Hepatocyte (in vitro differentiated cells): Measurements from ENCODE around the gene KRT85. TPM values are rescaled to one million over a fixed set of nuclear protein-coding genes. Genes with fewer than 3 reads are reported as not detected.

Experiments
- DNase-seq: peaks from one replicate; pipeline ENCODE4 v3.0.0-alpha.2; 2016; ENCODE audit warnings: low spot score
- H2AFZ ChIP-seq: fragments of 200-600 bp; sonication (generic); 2 replicates; pipeline ENCODE4 v1.6.0; 2016; ENCODE audit warnings: antibody characterized with exemption, mild to moderate bottlenecking
- H3K27ac ChIP-seq: fragments of 200-600 bp; sonication (generic); 2 replicates; pipeline ENCODE4 v1.5.1; 2016; ENCODE audit warnings: mild to moderate bottlenecking
- H3K27me3 ChIP-seq: fragments of 200-600 bp; sonication (generic); 2 replicates; pipeline ENCODE4 v1.6.1; 2016
- H3K36me3 ChIP-seq: fragments of 200-600 bp; sonication (generic); replicated peaks from 2 replicates; pipeline ENCODE4 v1.5.1; 2016; ENCODE audit warnings: low read depth; ENCODE audit not compliant: insufficient read depth
- H3K4me1 ChIP-seq: fragments of 200-600 bp; sonication (generic); 2 replicates; pipeline ENCODE4 v1.5.1; 2016; ENCODE audit warnings: mild to moderate bottlenecking, moderate library complexity; ENCODE audit not compliant: insufficient read depth
- H3K4me2 ChIP-seq: fragments of 200-600 bp; sonication (generic); 2 replicates; pipeline ENCODE4 v1.6.0; 2016
- H3K4me3 ChIP-seq: fragments of 200-600 bp; sonication (generic); 2 replicates; pipeline ENCODE4 v1.5.1; 2016; ENCODE audit warnings: mild to moderate bottlenecking
- H3K79me2 ChIP-seq: fragments of 200-600 bp; sonication (generic); 2 replicates; pipeline ENCODE4 v1.6.0; 2017; ENCODE audit warnings: mild to moderate bottlenecking
- H3K9me2 ChIP-seq: fragments of 200-600 bp; sonication (generic); replicated peaks from 2 replicates; pipeline ENCODE4 v1.6.0; 2017; ENCODE audit warnings: mild to moderate bottlenecking; ENCODE audit not compliant: insufficient read depth
- H3K9me3 ChIP-seq: fragments of 200-600 bp; sonication (generic); 2 replicates; pipeline ENCODE4 v1.5.1; 2016; ENCODE audit warnings: low read depth, mild to moderate bottlenecking
- H4K20me1 ChIP-seq: fragments of 200-600 bp; sonication (generic); 2 replicates; pipeline ENCODE4 v1.6.0; 2016; ENCODE audit warnings: mild to moderate bottlenecking; ENCODE audit not compliant: insufficient read depth, poor library complexity, severe bottlenecking
- CTCF ChIP-seq: fragments of 200-600 bp; sonication (generic); IDR thresholded peaks from 2 replicates; pipeline ENCODE4 v1.5.1; 2016; ENCODE audit warnings: antibody characterized with exemption, mild to moderate bottlenecking; ENCODE audit not compliant: poor library complexity
- EZH2 ChIP-seq: fragments of 200-600 bp; sonication (generic); IDR thresholded peaks from 2 replicates; pipeline ENCODE4 v1.6.1; 2016; ENCODE audit warnings: antibody characterized with exemption, mild to moderate bottlenecking, borderline replicate concordance
- EZH2phosphoT487 ChIP-seq: fragments of 200-600 bp; sonication (generic); IDR thresholded peaks from one replicate; pipeline ENCODE4 v1.6.1; 2018; ENCODE audit warnings: antibody characterized with exemption, mild to moderate bottlenecking, low read depth, moderate library complexity; ENCODE audit not compliant: unreplicated experiment, severe bottlenecking
- WGBS: methylation state at CpG from one replicate; pipeline ENCODE4 v1.1.6; 2016; ENCODE audit warnings: low lambda C conversion rate; ENCODE audit errors: missing lambda C conversion rate; 5-methylcytosine and 5-hydroxymethylcytosine counted together
- polyA plus RNA-seq: library from polyadenylated mRNA; unstranded; fragments of >200 nt; fragmentation: Nextera tagmentation; extraction: Ambion mirVana; gene quantifications from 2 replicates; pipeline ENCODE4 v1.2.1, GENCODE V29; 2016
- total RNA-seq: library from RNA; depleted of rRNA; stranded (reverse); fragments of >200 nt; gene quantifications from 2 replicates; pipeline ENCODE4 v1.2.3, GENCODE V29; 2014

Gene KRT85
- total and polyA plus RNA-seq, 2 experiments from 2014 or later = not detected

DNA sequence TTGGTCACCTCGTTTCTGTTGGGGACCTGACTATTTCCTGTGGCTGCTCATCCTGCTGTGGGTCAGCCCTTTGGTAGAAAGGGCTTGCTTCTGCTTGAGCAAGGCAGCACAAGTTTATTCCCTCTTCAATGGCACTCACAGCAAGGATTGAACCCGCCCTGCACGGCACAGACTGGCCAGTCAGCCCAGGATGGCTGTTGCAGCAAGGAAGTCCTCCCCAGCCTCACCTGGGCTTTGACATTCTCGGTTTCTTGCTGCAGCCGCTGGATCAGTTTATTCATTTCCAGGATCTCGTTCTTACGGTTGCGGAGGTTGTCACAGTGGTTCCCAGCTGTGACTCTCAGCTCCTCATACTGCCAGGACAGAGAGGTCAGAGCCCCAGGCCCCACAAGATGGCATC lies 29.4 kb upstream of the KRT85 start:
- H2AFZ ChIP-seq = no peak overlapping the region
- DNase-seq = no peak
- no peaks in the 10 kb centered on the region for H4K20me1 ChIP-seq
- no peak overlapping the region for H3K4me2 ChIP-seq
- H3K4me1 ChIP-seq = peaks cover 3% of the 10 kb centered on the region
- no peaks in the 10 kb centered on the region for H3K9me2 ChIP-seq
- H3K27ac ChIP-seq = no peak overlapping the region
- H3K36me3 ChIP-seq = no peaks in the 10 kb centered on the region
- no peak overlapping the region for H3K4me3 ChIP-seq
- no peaks in the 10 kb centered on the region for H3K9me3 ChIP-seq
- no peaks in the 10 kb centered on the region for H3K79me2 ChIP-seq
- H3K27me3 ChIP-seq = no peaks in the 10 kb centered on the region
- TF ChIP-seq EZH2 = no peak
- no peak for TF ChIP-seq CTCF
- TF ChIP-seq EZH2phosphoT487 = no peak
- WGBS = 92% methylated on average over 8 of the region's 8 CpGs

- Histone ChIP-seq H3K79me2 (no peaks in the 10 kb centered on the region), H3K4me1 (peaks cover 3% of the 10 kb centered on the region), H3K27me3 (no peaks in the 10 kb centered on the region), H3K4me2 (no peak overlapping the region), H3K9me2 (no peaks in the 10 kb centered on the region), H2AFZ (no peak overlapping the region), H3K4me3 (no peak overlapping the region), H3K27ac (no peak overlapping the region), H3K9me3 (no peaks in the 10 kb centered on the region), H4K20me1 (no peaks in the 10 kb centered on the region), H3K36me3 (no peaks in the 10 kb centered on the region)
- WGBS = 62% methylated on average over 20 of the region's 20 CpGs
- TF ChIP-seq EZH2 (no peak), EZH2phosphoT487 (no peak), CTCF (peak; percentile 33)
- DNase-seq = peak; percentile 47
Observed at GRCh38 chr12:52395761-52396434, 28.6 kb upstream of the KRT85 start.

GRCh38 chr12:52394836-52395405 lies 27.6 kb upstream of the KRT85 start:
- Histone ChIP-seq H3K9me3 (no peaks in the 10 kb centered on the region), H4K20me1 (no peaks in the 10 kb centered on the region), H3K9me2 (no peaks in the 10 kb centered on the region), H3K36me3 (no peaks in the 10 kb centered on the region), H2AFZ (no peak overlapping the region), H3K4me2 (no peak overlapping the region), H3K4me3 (no peak overlapping the region), H3K27ac (no peak overlapping the region), H3K79me2 (no peaks in the 10 kb centered on the region), H3K4me1 (peaks cover 3% of the 10 kb centered on the region), H3K27me3 (no peaks in the 10 kb centered on the region)
- no peak for DNase-seq
- no peak for TF ChIP-seq CTCF
- no peak for TF ChIP-seq EZH2
- no peak for TF ChIP-seq EZH2phosphoT487
- 90% methylated on average over 13 of the region's 13 CpGs for WGBS
